A673 (cell line): ENCODE data around the gene GADD45A. TPM values are rescaled to one million over a fixed set of nuclear protein-coding genes. Genes with fewer than 3 reads are reported as not detected.
A peak's percentile ranks its signal among the peaks of the same experiment; 100 is the strongest.

Source experiments
- BruUV-seq: library from RNA; stranded (reverse); fragments of 400-500 nt; replicated peaks from 2 replicates; lab custom pipeline; 2021; lab: Mats Ljungman, UMichigan
- CTCF ChIA-PET: fragments of 300-600 bp; sonication (Branson Sonifier 250); formaldehyde crosslinking; loops from one replicate; lab custom pipeline; 2022; ENCODE audit warnings: antibody characterized with exemption; lab: Charles Lee
- POLR2A ChIA-PET: fragments of 300-600 bp; sonication (Branson Sonifier 250); formaldehyde crosslinking; loops from one replicate; lab custom pipeline; 2022; ENCODE audit warnings: antibody characterized with exemption; ENCODE audit not compliant: low non-redundant PET; lab: Charles Lee
- DNase-seq: peaks from one replicate; pipeline ENCODE4 v3.0.0-alpha.2; 2015; ENCODE audit warnings: low spot score
- H3K27ac ChIP-seq: fragments of 200-600 bp; sonication (generic); 2 replicates; pipeline ENCODE4 v1.5.1; 2016; ENCODE audit warnings: mixed run types, low read depth, mild to moderate bottlenecking, mixed read lengths, antibody characterized with exemption, low read length; ENCODE audit not compliant: poor library complexity, severe bottlenecking
- H3K27me3 ChIP-seq: fragments of 200-600 bp; sonication (generic); replicated peaks from 2 replicates; pipeline ENCODE4 v1.6.1; 2017; ENCODE audit warnings: mixed run types, low read depth, mild to moderate bottlenecking, mixed read lengths, antibody characterized with exemption, low read length; ENCODE audit not compliant: insufficient read depth, poor library complexity
- H3K36me3 ChIP-seq: fragments of 200-600 bp; sonication (generic); 2 replicates; pipeline ENCODE4 v1.6.1; 2016; ENCODE audit warnings: mixed run types, mild to moderate bottlenecking, mixed read lengths, antibody characterized with exemption, low read length; ENCODE audit not compliant: insufficient read depth, poor library complexity, severe bottlenecking
- H3K4me1 ChIP-seq: fragments of 200-600 bp; sonication (generic); 2 replicates; pipeline ENCODE4 v1.6.1; 2017; ENCODE audit warnings: mixed run types, mild to moderate bottlenecking, mixed read lengths, antibody characterized with exemption, low read length; ENCODE audit not compliant: insufficient read depth, poor library complexity, severe bottlenecking
- H3K4me3 ChIP-seq: fragments of 200-600 bp; sonication (generic); 2 replicates; pipeline ENCODE4 v1.5.1; 2016; ENCODE audit warnings: low read depth, mixed run types, mild to moderate bottlenecking, mixed read lengths, low read length; ENCODE audit not compliant: poor library complexity, severe bottlenecking
- H3K9me3 ChIP-seq: fragments of 200-600 bp; sonication (generic); 2 replicates; pipeline ENCODE4 v1.6.1; 2016; ENCODE audit warnings: mixed run types, low read depth, mild to moderate bottlenecking, mixed read lengths, antibody characterized with exemption, low read length; ENCODE audit not compliant: poor library complexity, severe bottlenecking
- EZH2 ChIP-seq: fragments of 200-600 bp; sonication (generic); IDR thresholded peaks from 2 replicates; pipeline ENCODE4 v1.6.1; 2017; ENCODE audit warnings: borderline replicate concordance, low read depth, mild to moderate bottlenecking, mixed read lengths, antibody characterized with exemption, low read length; ENCODE audit not compliant: poor library complexity, severe bottlenecking
- intact Hi-C: fragments of 100-400 bp; cut with micrococcal nuclease; formaldehyde crosslinking; loops from one replicate; pipeline ENCODE4 v1.10.0; 2022; ENCODE audit not compliant: unreplicated experiment
- total RNA-seq: library from RNA; stranded (reverse); gene quantifications from 2 replicates; pipeline ENCODE4 v1.2.3, GENCODE V29; 2021
- TF ChIP-seq, protein P1 (sequence below): fragments of 300-800, 200-600 bp; sonication (generic); conservative IDR thresholded peaks from 2 replicates; pipeline ENCODE4 v1.5.1; 2017; ENCODE audit warnings: low read depth, mild to moderate bottlenecking, antibody characterized with exemption, low read length, moderate library complexity, mixed read lengths

Gene GADD45A
- total RNA-seq, 1 experiment from 2014 or later, result 39.7 TPM

DNA sequence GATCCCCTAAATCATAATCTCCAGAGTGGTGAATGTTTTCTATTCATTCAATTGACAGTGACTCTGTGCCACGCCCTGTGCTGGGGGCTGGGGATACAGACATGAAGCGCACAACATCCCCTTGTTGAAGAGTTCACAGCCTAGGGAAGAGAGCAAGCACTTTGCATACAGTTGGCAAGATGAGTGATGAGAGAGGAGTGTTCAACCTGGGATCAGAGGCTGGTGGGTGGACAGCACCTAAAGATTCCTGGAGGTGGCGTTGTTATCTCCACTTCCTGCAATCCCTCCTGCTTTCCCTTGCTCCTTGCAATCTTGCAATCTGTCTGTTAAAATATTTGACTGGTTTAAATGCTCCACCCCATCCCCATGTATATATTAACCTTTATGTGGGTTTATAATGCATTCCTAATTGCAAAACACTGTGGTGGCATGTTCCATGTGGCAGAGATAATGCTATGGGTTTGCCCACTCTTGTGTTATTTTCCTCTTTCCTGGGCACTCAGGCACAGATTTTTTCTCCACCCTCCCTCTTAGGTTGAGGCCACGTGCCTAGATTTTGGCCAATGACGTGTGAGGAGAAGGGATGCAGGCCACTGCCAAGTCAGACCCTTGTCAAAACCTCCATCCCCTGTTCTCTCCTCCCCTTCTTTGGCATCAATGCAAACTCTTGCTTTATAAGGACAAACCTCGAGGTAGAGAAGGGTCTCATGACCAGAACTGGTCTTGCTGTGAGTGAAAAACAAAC, 36.2 kb upstream of the GADD45A start:
- TF ChIP-seq EZH2, result no peak
- TF ChIP-seq, protein P1, sequence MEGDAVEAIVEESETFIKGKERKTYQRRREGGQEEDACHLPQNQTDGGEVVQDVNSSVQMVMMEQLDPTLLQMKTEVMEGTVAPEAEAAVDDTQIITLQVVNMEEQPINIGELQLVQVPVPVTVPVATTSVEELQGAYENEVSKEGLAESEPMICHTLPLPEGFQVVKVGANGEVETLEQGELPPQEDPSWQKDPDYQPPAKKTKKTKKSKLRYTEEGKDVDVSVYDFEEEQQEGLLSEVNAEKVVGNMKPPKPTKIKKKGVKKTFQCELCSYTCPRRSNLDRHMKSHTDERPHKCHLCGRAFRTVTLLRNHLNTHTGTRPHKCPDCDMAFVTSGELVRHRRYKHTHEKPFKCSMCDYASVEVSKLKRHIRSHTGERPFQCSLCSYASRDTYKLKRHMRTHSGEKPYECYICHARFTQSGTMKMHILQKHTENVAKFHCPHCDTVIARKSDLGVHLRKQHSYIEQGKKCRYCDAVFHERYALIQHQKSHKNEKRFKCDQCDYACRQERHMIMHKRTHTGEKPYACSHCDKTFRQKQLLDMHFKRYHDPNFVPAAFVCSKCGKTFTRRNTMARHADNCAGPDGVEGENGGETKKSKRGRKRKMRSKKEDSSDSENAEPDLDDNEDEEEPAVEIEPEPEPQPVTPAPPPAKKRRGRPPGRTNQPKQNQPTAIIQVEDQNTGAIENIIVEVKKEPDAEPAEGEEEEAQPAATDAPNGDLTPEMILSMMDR, result peak; percentile 27
- no peak overlapping the region for H3K4me3 ChIP-seq
- H3K36me3 ChIP-seq, result no peaks in the 10 kb centered on the region
- H3K27me3 ChIP-seq, result no peaks in the 10 kb centered on the region
- no peak overlapping the region for H3K27ac ChIP-seq
- ChIA-PET CTCF (no interaction called here), POLR2A (no interaction called here)
- H3K4me1 ChIP-seq, result peaks cover 10% of the 10 kb centered on the region
- BruUV-seq, result no TSS peak
- DNase-seq, result no peak
- no peaks in the 10 kb centered on the region for H3K9me3 ChIP-seq
- intact Hi-C loops, result no loop called here

DNA sequence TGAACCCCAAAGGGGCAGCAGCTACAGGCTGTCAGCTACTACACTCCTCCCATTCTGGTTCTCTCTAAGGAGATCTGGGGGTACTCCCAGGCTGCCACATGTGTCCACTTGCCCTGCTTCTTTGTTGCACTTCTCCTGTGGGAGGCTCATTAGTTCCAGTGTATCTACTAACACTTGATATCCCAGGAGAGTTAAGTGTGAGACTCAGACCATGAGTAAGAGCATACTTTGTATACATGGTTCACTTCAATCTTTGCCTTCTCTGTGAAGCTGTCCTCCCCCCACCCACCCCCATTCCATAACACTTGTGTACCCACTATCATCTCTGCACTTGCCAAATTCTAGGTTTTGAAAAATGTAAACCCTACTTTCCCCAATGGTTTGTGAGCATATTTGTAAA, 34.9 kb upstream of the GADD45A start:
- H3K9me3 ChIP-seq, result no peaks in the 10 kb centered on the region
- no peak overlapping the region for H3K27ac ChIP-seq
- DNase-seq, result peak; percentile 9
- no TSS peak for BruUV-seq
- ChIA-PET CTCF (no interaction called here), POLR2A (no interaction called here)
- intact Hi-C loops, result no loop called here
- no peak for TF ChIP-seq EZH2
- TF ChIP-seq, protein P1, result no peak
- no peak overlapping the region for H3K4me3 ChIP-seq
- H3K36me3 ChIP-seq, result no peaks in the 10 kb centered on the region
- peaks cover 10% of the 10 kb centered on the region for H3K4me1 ChIP-seq
- no peaks in the 10 kb centered on the region for H3K27me3 ChIP-seq

DNA sequence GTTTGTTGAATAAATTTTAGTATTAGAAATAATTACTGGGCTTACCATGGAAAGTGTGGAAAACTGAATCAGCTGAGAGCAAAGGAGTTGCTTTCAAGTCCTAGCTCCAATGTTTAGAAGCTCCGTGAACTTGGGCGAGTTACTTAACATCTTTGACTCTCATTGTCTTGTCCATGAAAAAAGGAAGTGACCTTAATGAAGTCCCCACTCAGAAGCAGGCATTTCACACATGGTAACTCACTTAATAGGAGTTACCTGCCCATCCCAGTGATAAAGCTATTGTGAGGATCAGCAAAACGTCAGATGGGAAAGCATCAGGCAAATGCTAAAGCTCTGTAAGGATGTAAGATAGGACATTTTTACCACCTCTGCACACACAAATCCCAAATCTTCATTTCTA, 34.0 kb upstream of the GADD45A start:
- BruUV-seq, result no TSS peak
- Histone ChIP-seq H3K27me3 (no peaks in the 10 kb centered on the region), H3K9me3 (no peaks in the 10 kb centered on the region), H3K4me3 (no peak overlapping the region), H3K4me1 (peaks cover 8% of the 10 kb centered on the region), H3K27ac (no peak overlapping the region), H3K36me3 (no peaks in the 10 kb centered on the region)
- ChIA-PET POLR2A (no interaction called here), CTCF (no interaction called here)
- intact Hi-C loops, result no loop called here
- TF ChIP-seq, protein P1, result no peak
- no peak for TF ChIP-seq EZH2
- no peak for DNase-seq
